K562 (cell line): ENCODE measurements around the gene ATG12. TPM values are rescaled to one million over a fixed set of nuclear protein-coding genes. Genes with fewer than 3 reads are reported as not detected.

Experiments
- ATAC-seq: fragments of 200-7000 bp; cut with Tn5 transposase; 3 replicates; pipeline ENCODE4 v1.9.1; 2020; ENCODE audit warnings: moderate library complexity
- Bru-seq: library from RNA; stranded (reverse); fragments of 400-500 nt; gene quantifications from one replicate; lab custom pipeline; 2021; lab: Mats Ljungman, UMichigan
- BruChase-seq, 2 experiments: library from RNA; stranded (reverse); fragments of 400-500 nt; gene quantifications; one replicate each; lab custom pipeline; 2021; lab: Mats Ljungman, UMichigan
- BruUV-seq: library from RNA; stranded (reverse); fragments of 400-500 nt; replicated peaks from 2 replicates; lab custom pipeline; 2021; lab: Mats Ljungman, UMichigan
- CTCF ChIA-PET: fragments of 300-600 bp; formaldehyde crosslinking; extraction: SDS; loops from one replicate; lab custom pipeline; 2021; ENCODE audit warnings: low intra/inter-chr PET ratio; lab: Yijun Ruan, JAX
- POLR2A ChIA-PET: fragments of 300-600, 350-650 bp; sonication (Branson Sonifier 250); formaldehyde crosslinking; extraction: SDS; loops from one replicate; lab custom pipeline; 2021; ENCODE audit warnings: antibody characterized with exemption, inconsistent platforms; lab: Yijun Ruan, JAX
- DNase-seq, 4 experiments: peaks; one replicate each; pipeline versions ENCODE4 v3.0.0 to v3.0.0-alpha.2; 2011 to 2018; ENCODE audit warnings: low spot score in 3 of 4, mixed read lengths in 3 of 4; ENCODE audit errors: extremely low read depth in 1 of 4
- FAIRE-seq: peaks from 2 replicates; lab custom pipeline; 2011; peaks lifted over from hg19 to GRCh38; lab: Jason Lieb, UNC
- H2AFZ ChIP-seq: 2 replicates; pipeline ENCODE4 v1.6.0; 2011; ENCODE audit warnings: low read depth, low read length, control low read depth, inconsistent platforms
- H3K27ac ChIP-seq: fragments of 200-600 bp; 3 replicates; pipeline ENCODE4 v1.8.0; 2011; ENCODE audit warnings: low read depth, mild to moderate bottlenecking, control low read depth, inconsistent platforms, low read length, moderate library complexity, mixed read lengths; ENCODE audit errors: extremely low read depth
- H3K27me3 ChIP-seq, 2 experiments: fragments of 300-600 bp in 1 of 2; 2 replicates in 1 of 2; 3 replicates in 1 of 2; pipeline versions ENCODE4 v1.6.0 to v1.8.0; 2011; ENCODE audit warnings: inconsistent platforms in 2 of 2, low read length in 2 of 2, mild to moderate bottlenecking in 1 of 2, mixed read lengths in 1 of 2, moderate library complexity in 1 of 2; ENCODE audit not compliant: control insufficient read depth in 2 of 2, insufficient read depth in 2 of 2
- H3K36me3 ChIP-seq: fragments of 300-600 bp; 3 replicates; pipeline ENCODE4 v1.8.0; 2011; ENCODE audit warnings: mild to moderate bottlenecking, low read length, inconsistent platforms; ENCODE audit not compliant: control insufficient read depth, insufficient read depth
- H3K4me1 ChIP-seq, 2 experiments: fragments of 200-600 bp in 1 of 2; replicated peaks in 1 of 2; 2 replicates in 1 of 2; 3 replicates in 1 of 2; pipeline versions ENCODE4 v1.5.1 to v1.8.0; 2011; ENCODE audit warnings: inconsistent platforms in 2 of 2, low read length in 2 of 2, mild to moderate bottlenecking in 1 of 2, mixed read lengths in 1 of 2, moderate library complexity in 1 of 2; ENCODE audit not compliant: control insufficient read depth in 2 of 2, insufficient read depth in 2 of 2
- H3K4me2 ChIP-seq: 2 replicates; pipeline ENCODE4 v1.6.1; 2011; ENCODE audit warnings: low read length, control low read depth, inconsistent platforms, mixed read lengths; ENCODE audit not compliant: insufficient read depth
- H3K4me3 ChIP-seq: fragments of 200-600 bp; sonication (generic), shearing (Covaris generic); 2 replicates; pipeline ENCODE4 v1.5.1; 2016; ENCODE audit warnings: control low read depth, inconsistent platforms
- H3K79me2 ChIP-seq: fragments of 200-600 bp; 3 replicates; pipeline ENCODE4 v1.8.0; 2011; ENCODE audit warnings: low read length, inconsistent platforms; ENCODE audit not compliant: control insufficient read depth, insufficient read depth
- H3K9ac ChIP-seq, 2 experiments: 2 replicates each; pipeline versions ENCODE4 v1.6.0 to v1.6.1; 2011; ENCODE audit warnings: low read depth in 2 of 2, low read length in 2 of 2, control low read depth in 1 of 2, inconsistent platforms in 1 of 2, mild to moderate bottlenecking in 1 of 2, mixed read lengths in 1 of 2; ENCODE audit not compliant: insufficient read depth in 1 of 2
- H3K9me1 ChIP-seq: one replicate; pipeline ENCODE4 v1.6.0; 2011; ENCODE audit warnings: inconsistent platforms, mild to moderate bottlenecking, low read length, moderate library complexity; ENCODE audit not compliant: control insufficient read depth, insufficient read depth
- H3K9me3 ChIP-seq: replicated peaks from 2 replicates; pipeline ENCODE4 v1.5.1; 2011; ENCODE audit warnings: low read depth, low read length, inconsistent platforms; ENCODE audit not compliant: control insufficient read depth, insufficient read depth
- H4K20me1 ChIP-seq: replicated peaks from 2 replicates; pipeline ENCODE4 v1.6.1; 2011; ENCODE audit warnings: low read length, inconsistent platforms, mixed read lengths; ENCODE audit not compliant: control insufficient read depth, insufficient read depth
- ETV6 ChIP-seq, 3 experiments: fragments of 150-350 bp in 1 of 3; sonication (generic) in 1 of 3; formaldehyde crosslinking in 1 of 3; IDR thresholded peaks; 2 replicates each; pipeline versions ENCODE4 v1.6.1 to v1.8.0; 2014 to 2022; ENCODE audit warnings: borderline replicate concordance in 2 of 3, low read depth in 2 of 3, antibody characterized with exemption in 1 of 3, low read length in 1 of 3, mild to moderate bottlenecking in 1 of 3, missing genetic modification reagents in 1 of 3
- GABPA ChIP-seq: fragments of 200-800 bp; sonication (Bioruptor generic); conservative IDR thresholded peaks from 2 replicates; pipeline ENCODE4 v1.6.1; 2016; ENCODE audit warnings: low read depth, missing genetic modification characterization, missing compliant biosample characterization
- ILF3 ChIP-seq: fragments of 450-650 bp; IDR thresholded peaks from 2 replicates; pipeline ENCODE4 v1.6.1; 2018; ENCODE audit warnings: antibody characterized with exemption, mild to moderate bottlenecking, moderate library complexity, borderline replicate concordance
- MYNN ChIP-seq, 2 experiments: sonication (generic); formaldehyde crosslinking in 1 of 2; IDR thresholded peaks; 2 replicates each; pipeline versions ENCODE4 v1.5.0 to v1.6.1; 2016 to 2020; ENCODE audit warnings: antibody characterized with exemption in 1 of 2, missing genetic modification reagents in 1 of 2
- NONO ChIP-seq, 2 experiments: fragments of 200-400 bp in 1 of 2; fragments of 450-650 bp in 1 of 2; formaldehyde crosslinking in 1 of 2; IDR thresholded peaks; 2 replicates each; pipeline ENCODE4 v1.6.1; 2017; ENCODE audit warnings: low read depth in 2 of 2, mild to moderate bottlenecking in 2 of 2, moderate library complexity in 2 of 2, low read length in 1 of 2
- ZNF121 ChIP-seq: sonication (generic); formaldehyde crosslinking; conservative IDR thresholded peaks from 2 replicates; pipeline ENCODE4 v1.8.0; 2022; ENCODE audit warnings: missing genetic modification reagents
- WGBS: fragments of 100-300 bp; shearing (Covaris generic); methylation state at CpG from one replicate; pipeline ENCODE4 v1.1.6; 2016; ENCODE audit warnings: low coverage, mixed read lengths; ENCODE audit not compliant: insufficient coverage; ENCODE audit errors: missing lambda C conversion rate; 5-methylcytosine and 5-hydroxymethylcytosine counted together
- in situ Hi-C: fragments of 300-500 bp; cut with MboI; formaldehyde crosslinking; loops from 4 replicates; pipeline ENCODE4 v1.15.0; 2018; ENCODE audit warnings: inconsistent platforms, mixed read lengths
- intact Hi-C: fragments of 100-400 bp; cut with micrococcal nuclease; formaldehyde crosslinking; loops from 2 replicates; pipeline ENCODE4 v1.14.2; 2022
- long read RNA-seq, 3 experiments: library from polyadenylated mRNA in 2 of 3; library from RNA in 1 of 3; unstranded in 2 of 3; stranded (forward) in 1 of 3; transcript quantifications; one replicate each; pipeline ENCODE4 v2.0.0, GENCODE V29; 2019 to 2022
- polyA minus RNA-seq, 3 experiments: library from RNA; depleted of rRNA, polyadenylated mRNA; stranded (reverse); fragments of >200 nt; gene quantifications; 2 replicates each; pipeline ENCODE4 v1.2.3, GENCODE V29; 2011
- polyA plus RNA-seq, 8 experiments: library from polyadenylated mRNA; depleted of rRNA in 4 of 8; stranded (reverse) in 5 of 8; unstranded in 3 of 8; fragments of >200 nt; fragmentation: Nextera tagmentation in 2 of 8; fragmentation: Illumina TruSeq in 1 of 8; extraction: Ambion mirVana in 2 of 8; extraction: Trizol in 1 of 8; gene quantifications; 2 replicates each; pipeline versions ENCODE4 v1.2.1 to v1.2.3, GENCODE V29; 2011 to 2014; ENCODE audit warnings: inconsistent platforms in 1 of 8, missing spikeins in 1 of 8
- total RNA-seq, 7 experiments: library from RNA; depleted of rRNA in 6 of 7; stranded (reverse); fragments of >200 nt in 6 of 7; fragmentation: Illumina TruSeq in 2 of 7; extraction: Trizol in 2 of 7; gene quantifications; 2 replicates each; pipeline versions ENCODE4 v1.2.1 to v1.2.3, GENCODE V29; 2011 to 2021; ENCODE audit warnings: low replicate concordance in 1 of 7
- TF ChIP-seq, protein P1 (sequence below): fragments of 450-650 bp; formaldehyde crosslinking; IDR thresholded peaks from 2 replicates; pipeline ENCODE4 v1.4.0; 2020; ENCODE audit warnings: mild to moderate bottlenecking, mixed read lengths
- TF ChIP-seq, protein P2 (sequence below): fragments of 450-650 bp; IDR thresholded peaks from 2 replicates; pipeline ENCODE4 v1.6.1; 2016; ENCODE audit warnings: borderline replicate concordance

Gene ATG12
- 42.8 and 114 TPM in 2 replicates for total RNA-seq (2011; cell fraction: chromatin; rRNA removed; ENCODE audit: low replicate concordance)
- 32.2 and 36.6 TPM in 2 replicates for total RNA-seq (2011; cell fraction: nucleolus; rRNA removed)
- total RNA-seq (2011; cell fraction: nucleoplasm; rRNA removed) = 73.1 and 127 TPM in 2 replicates
- 21.6 and 24.4 TPM in 2 replicates for total RNA-seq (2014; rRNA removed)
- total RNA-seq (2014; rRNA removed; fragmentation: Illumina TruSeq; extraction: Trizol) = 67.9 and 75.5 TPM in 2 replicates
- 46.8 and 57.5 TPM in 2 replicates for total RNA-seq (2015; rRNA removed; fragmentation: Illumina TruSeq; extraction: Trizol)
- total RNA-seq (2021) = 38.2 and 39.8 TPM in 2 replicates
- 111 and 132 TPM in 2 replicates for polyA plus RNA-seq (2011; rRNA removed)
- polyA plus RNA-seq (2011; cell fraction: cytosol; rRNA removed) = 13.2 and 30.0 TPM in 2 replicates
- 48.6 and 59.5 TPM in 2 replicates for polyA plus RNA-seq (2011; cell fraction: nucleus; rRNA removed)
- polyA plus RNA-seq (2012) = 48.7 and 50.9 TPM in 2 replicates
- 61.3 and 61.7 TPM in 2 replicates for polyA plus RNA-seq (2014; fragmentation: Illumina TruSeq; extraction: Trizol)
- polyA plus RNA-seq (2014; fragmentation: Nextera tagmentation; extraction: Ambion mirVana) = 100 to 1,000 TPM in 1 of 2 experiments, 10 to 100 TPM in 1; 99.6 to 114 TPM
- 35.0 and 49.8 TPM in 2 replicates for polyA plus RNA-seq (2014; rRNA removed)
- polyA minus RNA-seq (2011; rRNA and poly(A)+ RNA removed) = 76.9 and 91.9 TPM in 2 replicates
- polyA minus RNA-seq (2011; cell fraction: cytosol; rRNA and poly(A)+ RNA removed) = 22.7 and 23.1 TPM in 2 replicates
- polyA minus RNA-seq (2011; cell fraction: nucleus; rRNA and poly(A)+ RNA removed) = 67.0 and 108 TPM in 2 replicates
- percentile 96 among the genes with signal in this experiment for Bru-seq, nascent RNA
- BruChase-seq, experiment 1, labeled RNA remaining after a 2-hour chase = percentile 96 among the genes with signal in this experiment
- percentile 94 among the genes with signal in this experiment for BruChase-seq, experiment 2, labeled RNA remaining after a 6-hour chase
- long read RNA-seq, experiment 1, full-length matches to known transcripts = 142 of 172 reads
- long read RNA-seq, experiment 1, partial matches to known transcripts = 2 of 172 reads
- long read RNA-seq, experiment 1, other reads (novel, unspliced or antisense) = 28 of 172 reads
- long read RNA-seq, experiment 2, full-length matches to known transcripts = 26 of 36 reads
- long read RNA-seq, experiment 2, partial matches to known transcripts = 0 of 36 reads
- long read RNA-seq, experiment 2, other reads (novel, unspliced or antisense) = 10 of 36 reads
- long read RNA-seq, experiment 3, full-length matches to known transcripts = 67 of 68 reads
- long read RNA-seq, experiment 3, partial matches to known transcripts = 1 of 68 reads
- long read RNA-seq, experiment 3, other reads (novel, unspliced or antisense) = 0 of 68 reads

DNA sequence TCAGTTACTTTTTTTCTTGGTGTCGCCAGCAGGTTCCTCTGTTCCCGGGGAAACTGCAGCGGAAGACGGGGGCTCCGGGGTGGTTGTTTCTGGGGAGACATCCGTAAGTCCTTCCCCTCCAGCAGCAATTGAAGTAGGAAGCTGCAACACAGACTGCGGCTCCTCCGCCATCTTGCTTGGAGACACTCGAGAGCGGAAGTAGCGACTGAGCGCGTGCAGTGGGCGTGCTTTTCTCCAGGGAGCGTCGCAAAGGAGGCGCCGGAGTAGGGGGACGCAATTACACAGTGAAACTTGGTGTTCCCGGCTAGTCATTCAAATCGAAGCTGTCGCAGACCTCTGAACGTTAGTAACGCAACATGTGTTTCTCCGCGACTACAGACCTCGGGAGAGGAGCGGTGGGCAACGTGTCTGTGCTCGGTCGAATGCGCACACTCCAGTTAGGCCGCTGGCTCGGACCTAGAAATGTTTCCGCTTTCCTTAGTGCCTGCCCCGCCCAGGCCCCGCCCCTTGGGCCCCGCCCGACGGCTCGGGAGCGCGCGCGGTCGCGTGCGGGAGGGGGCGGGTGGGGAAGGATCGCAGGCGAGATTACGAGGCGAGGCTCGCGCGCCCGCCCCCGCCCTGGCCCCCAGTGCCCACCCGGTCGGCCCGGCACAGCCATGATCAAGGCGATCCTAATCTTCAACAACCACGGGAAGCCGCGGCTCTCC, at the start of gene ATG12, which contains the start of gene AP3S1:
Gene ATG12, minus strand, starts transcription at position 184 of the 707 bp plus-strand sequence. Its CDS starts 13 bp downstream, at position 171.
Gene AP3S1, plus strand, starts transcription at position 554 of the 707 bp plus-strand sequence. Its CDS starts 103 bp downstream, at position 657.
- H3K36me3 ChIP-seq = peaks cover 33% of the 10 kb centered on the region
- intact Hi-C loops = loop anchor here (5.0 to 10.0 kb wide), 3 partner anchors 246 to 537 kb away; partner anchors contain the start of genes COMMD10 and FEM1C
- DNase-seq (peak; percentile 88 to 96 (median 92)), FAIRE-seq (peak; percentile 82), ATAC-seq (peak; percentile 88)
- ChIA-PET CTCF (no interaction called here), POLR2A (interaction anchor here (0.6 to 1.4 kb wide), 4 partner anchors 9 to 565 kb away, joined by 3 to 5 read pairs (median 3); no protein-coding TSS in a partner anchor)
- peaks cover 5% of the 10 kb centered on the region; the same call in 1 of the 2 replicates for H4K20me1 ChIP-seq
- peaks cover 93% of the 10 kb centered on the region for H3K79me2 ChIP-seq
- no peaks in the 10 kb centered on the region for H3K9me3 ChIP-seq
- BruUV-seq = no TSS peak
- no peaks in the 10 kb centered on the region for H3K27me3 ChIP-seq
- H3K9ac ChIP-seq = peak within 1 kb of the TSS; percentile 95 to 97
- peaks cover 14 to 15% of the 10 kb centered on the region in 2 experiments; a peak in 4 of 5 replicates for H3K4me1 ChIP-seq
- WGBS = under 1% methylated on average over 33 of the region's 65 CpGs
- in situ Hi-C loops = no loop called here
- peak within 1 kb of the TSS; percentile 99 for H3K27ac ChIP-seq
- H3K4me3 ChIP-seq = peak within 1 kb of the TSS; percentile 79
- peak within 1 kb of the TSS; percentile 96 for H2AFZ ChIP-seq
- peak within 1 kb of the TSS; percentile 97 for H3K4me2 ChIP-seq
- H3K9me1 ChIP-seq = no peaks in the 10 kb centered on the region
- TF ChIP-seq ZNF121 (CRISPR knock-in tag) (no peak), GABPA (tag) (peak; percentile 91), ILF3 (no peak), ETV6 (IDR thresholded peaks at IDR 0.05; ENCODE audit: borderline replicate concordance in 1 of 2, low read depth in 2 of 2, low read length in 1 of 2) (peak in 1 of 2 experiments; percentile 24; a peak in 1 of 4 replicates), ETV6 (CRISPR knock-in tag; IDR thresholded peaks at IDR 0.05; ENCODE audit: borderline replicate concordance) (no peak), MYNN (IDR thresholded peaks at IDR 0.05) (peak; percentile 50; the same call in 1 of the 2 replicates), MYNN (CRISPR knock-in tag; IDR thresholded peaks at IDR 0.05) (no peak), NONO (IDR thresholded peaks at IDR 0.05; ENCODE audit: low read depth in 2 of 2, low read length in 1 of 2) (peak in 1 of 2 experiments; percentile 91; a peak in 2 of 4 replicates)
- TF ChIP-seq, protein P1, sequence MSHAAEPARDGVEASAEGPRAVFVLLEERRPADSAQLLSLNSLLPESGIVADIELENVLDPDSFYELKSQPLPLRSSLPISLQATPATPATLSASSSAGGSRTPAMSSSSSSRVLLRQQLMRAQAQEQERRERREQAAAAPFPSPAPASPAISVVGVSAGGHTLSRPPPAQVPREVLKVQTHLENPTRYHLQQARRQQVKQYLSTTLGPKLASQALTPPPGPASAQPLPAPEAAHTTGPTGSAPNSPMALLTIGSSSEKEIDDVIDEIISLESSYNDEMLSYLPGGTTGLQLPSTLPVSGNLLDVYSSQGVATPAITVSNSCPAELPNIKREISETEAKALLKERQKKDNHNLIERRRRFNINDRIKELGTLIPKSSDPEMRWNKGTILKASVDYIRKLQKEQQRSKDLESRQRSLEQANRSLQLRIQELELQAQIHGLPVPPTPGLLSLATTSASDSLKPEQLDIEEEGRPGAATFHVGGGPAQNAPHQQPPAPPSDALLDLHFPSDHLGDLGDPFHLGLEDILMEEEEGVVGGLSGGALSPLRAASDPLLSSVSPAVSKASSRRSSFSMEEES = peak; percentile 17; the same call in 1 of the 2 replicates
- TF ChIP-seq, protein P2, sequence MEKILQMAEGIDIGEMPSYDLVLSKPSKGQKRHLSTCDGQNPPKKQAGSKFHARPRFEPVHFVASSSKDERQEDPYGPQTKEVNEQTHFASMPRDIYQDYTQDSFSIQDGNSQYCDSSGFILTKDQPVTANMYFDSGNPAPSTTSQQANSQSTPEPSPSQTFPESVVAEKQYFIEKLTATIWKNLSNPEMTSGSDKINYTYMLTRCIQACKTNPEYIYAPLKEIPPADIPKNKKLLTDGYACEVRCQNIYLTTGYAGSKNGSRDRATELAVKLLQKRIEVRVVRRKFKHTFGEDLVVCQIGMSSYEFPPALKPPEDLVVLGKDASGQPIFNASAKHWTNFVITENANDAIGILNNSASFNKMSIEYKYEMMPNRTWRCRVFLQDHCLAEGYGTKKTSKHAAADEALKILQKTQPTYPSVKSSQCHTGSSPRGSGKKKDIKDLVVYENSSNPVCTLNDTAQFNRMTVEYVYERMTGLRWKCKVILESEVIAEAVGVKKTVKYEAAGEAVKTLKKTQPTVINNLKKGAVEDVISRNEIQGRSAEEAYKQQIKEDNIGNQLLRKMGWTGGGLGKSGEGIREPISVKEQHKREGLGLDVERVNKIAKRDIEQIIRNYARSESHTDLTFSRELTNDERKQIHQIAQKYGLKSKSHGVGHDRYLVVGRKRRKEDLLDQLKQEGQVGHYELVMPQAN = peak; percentile 81
